ENCODE data around the gene BTF3.

Gene BTF3

DNA sequence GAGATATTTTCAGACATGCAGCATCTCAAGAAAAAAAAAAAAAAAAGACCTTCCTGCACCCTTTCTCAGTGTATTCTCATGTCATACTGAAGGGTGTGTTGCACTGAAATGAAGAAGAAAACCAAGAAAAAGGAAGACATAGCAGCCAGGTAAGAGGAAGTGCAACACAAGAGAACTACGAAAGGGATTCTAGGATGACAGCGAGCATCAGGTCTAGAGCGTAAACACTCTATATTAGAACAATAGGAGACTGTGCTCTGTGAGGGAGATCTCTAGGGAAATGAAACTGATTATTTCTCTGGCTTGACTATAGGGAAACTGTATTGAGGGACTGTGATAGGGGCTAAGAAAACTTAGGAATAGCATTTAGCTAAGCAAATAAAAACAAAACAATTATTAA is 30.0 kb downstream of the BTF3 start:
- H3K4me3 ChIP-seq (ENCODE audit: low read length) = no peak overlapping the region
- no peak for DNase-seq (ENCODE audit: low read depth)
- TF ChIP-seq, protein P1, sequence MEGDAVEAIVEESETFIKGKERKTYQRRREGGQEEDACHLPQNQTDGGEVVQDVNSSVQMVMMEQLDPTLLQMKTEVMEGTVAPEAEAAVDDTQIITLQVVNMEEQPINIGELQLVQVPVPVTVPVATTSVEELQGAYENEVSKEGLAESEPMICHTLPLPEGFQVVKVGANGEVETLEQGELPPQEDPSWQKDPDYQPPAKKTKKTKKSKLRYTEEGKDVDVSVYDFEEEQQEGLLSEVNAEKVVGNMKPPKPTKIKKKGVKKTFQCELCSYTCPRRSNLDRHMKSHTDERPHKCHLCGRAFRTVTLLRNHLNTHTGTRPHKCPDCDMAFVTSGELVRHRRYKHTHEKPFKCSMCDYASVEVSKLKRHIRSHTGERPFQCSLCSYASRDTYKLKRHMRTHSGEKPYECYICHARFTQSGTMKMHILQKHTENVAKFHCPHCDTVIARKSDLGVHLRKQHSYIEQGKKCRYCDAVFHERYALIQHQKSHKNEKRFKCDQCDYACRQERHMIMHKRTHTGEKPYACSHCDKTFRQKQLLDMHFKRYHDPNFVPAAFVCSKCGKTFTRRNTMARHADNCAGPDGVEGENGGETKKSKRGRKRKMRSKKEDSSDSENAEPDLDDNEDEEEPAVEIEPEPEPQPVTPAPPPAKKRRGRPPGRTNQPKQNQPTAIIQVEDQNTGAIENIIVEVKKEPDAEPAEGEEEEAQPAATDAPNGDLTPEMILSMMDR (conservative IDR thresholded peaks at IDR 0.05; ENCODE audit: low read depth, low read length) = no peak

DNA sequence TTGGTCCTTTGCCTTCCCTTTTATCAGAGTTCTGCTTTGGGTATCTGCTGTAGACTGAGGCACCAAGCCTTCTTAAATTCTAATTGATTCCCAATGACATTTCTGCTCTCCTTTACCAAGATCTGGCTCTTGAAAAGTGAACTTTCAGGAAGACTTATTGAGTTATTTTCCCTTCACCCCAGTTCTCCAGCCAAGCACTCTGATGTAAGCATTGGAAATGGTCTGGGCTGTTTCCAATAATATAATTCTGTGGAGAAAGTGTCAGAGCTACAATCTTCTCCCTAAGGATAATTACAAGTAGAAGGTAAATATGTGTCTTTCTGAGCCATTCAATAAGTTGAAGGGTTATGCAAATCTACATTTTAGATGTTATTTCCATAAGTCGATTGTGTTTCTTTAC is 30.8 kb downstream of the BTF3 start:
- DNase-seq (ENCODE audit: low read depth) = no peak
- TF ChIP-seq, protein P1 (conservative IDR thresholded peaks at IDR 0.05; ENCODE audit: low read depth, low read length) = no peak
- H3K4me3 ChIP-seq (ENCODE audit: low read length) = no peak overlapping the region

DNA sequence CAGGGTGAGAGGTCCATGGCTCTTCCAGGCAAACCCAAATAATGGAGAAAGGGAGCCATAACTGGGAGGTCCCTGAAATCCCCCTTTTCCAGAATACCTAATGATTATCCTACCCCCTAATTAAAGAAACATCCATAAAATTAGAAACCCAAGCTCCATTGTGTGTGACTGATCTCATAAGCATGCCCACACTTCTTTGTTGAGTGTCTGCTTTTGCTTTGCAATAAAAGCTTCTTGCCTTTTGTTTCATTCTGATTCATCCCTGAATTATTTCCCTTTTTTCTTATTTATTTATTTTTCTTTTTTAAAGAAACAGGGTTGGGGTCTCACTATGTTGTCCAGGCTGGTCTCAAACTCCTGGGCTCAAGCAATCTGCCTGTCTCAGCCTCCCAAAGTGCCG is 33.1 kb downstream of the BTF3 start:
- no peak overlapping the region for H3K4me3 ChIP-seq (ENCODE audit: low read length)
- TF ChIP-seq, protein P1 (conservative IDR thresholded peaks at IDR 0.05; ENCODE audit: low read depth, low read length) = no peak
- no peak for DNase-seq (ENCODE audit: low read depth)

DNA sequence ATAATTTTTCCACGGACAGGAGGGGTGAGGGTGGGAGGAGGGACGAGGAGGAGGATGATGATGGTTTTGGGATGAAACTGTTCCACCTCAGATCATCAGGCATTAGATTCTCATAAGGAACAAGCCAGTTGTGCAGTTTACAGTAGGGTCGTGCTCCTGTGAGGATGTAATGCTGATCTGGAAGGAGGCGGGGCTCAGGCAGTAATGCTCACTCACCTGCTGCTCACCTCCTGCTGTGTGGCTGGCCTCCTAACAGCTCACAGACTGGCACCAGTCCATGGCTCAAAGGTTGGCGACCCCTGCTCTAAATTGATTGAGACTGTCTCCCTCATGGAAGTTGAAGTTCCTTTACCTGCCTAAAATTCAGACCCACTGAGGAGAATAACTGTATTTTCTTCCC is 34.0 kb downstream of the BTF3 start:
- DNase-seq (ENCODE audit: low read depth) = no peak
- H3K4me3 ChIP-seq (ENCODE audit: low read length) = no peak overlapping the region
- TF ChIP-seq, protein P1 (conservative IDR thresholded peaks at IDR 0.05; ENCODE audit: low read depth, low read length) = no peak

DNA sequence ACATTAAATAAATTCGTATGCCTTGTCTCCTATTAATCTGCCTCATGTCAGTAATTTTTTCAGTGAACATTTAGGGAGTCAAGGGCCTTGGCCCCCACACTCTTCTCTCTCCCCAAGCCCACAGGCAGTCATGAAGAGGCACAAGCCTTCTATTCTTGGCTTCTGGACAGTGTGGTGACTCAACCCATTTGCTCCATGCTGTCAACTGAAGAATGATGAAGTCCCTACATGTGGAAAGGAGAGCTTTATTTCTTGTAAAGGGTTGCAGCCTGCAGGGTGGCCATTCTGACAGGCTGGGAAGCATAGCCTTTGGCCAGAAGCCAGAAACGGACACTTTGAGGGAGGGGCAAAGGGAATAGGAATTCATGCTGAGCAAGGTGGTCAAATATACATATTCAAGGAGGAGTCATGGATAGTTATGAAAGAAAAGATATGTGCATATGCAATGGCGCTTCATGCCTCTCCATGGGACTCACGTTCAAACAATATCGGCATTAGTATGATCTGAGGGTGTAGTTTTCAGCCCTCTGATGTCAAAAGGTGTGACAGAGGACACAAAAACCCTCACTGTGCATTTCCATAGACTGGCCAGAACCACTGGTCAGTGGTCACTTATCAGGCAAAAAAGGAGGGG is 35.9 kb downstream of the BTF3 start:
- DNase-seq (ENCODE audit: low read depth) = no peak
- H3K4me3 ChIP-seq (ENCODE audit: low read length) = no peak overlapping the region
- TF ChIP-seq, protein P1 (conservative IDR thresholded peaks at IDR 0.05; ENCODE audit: low read depth, low read length) = no peak

DNA sequence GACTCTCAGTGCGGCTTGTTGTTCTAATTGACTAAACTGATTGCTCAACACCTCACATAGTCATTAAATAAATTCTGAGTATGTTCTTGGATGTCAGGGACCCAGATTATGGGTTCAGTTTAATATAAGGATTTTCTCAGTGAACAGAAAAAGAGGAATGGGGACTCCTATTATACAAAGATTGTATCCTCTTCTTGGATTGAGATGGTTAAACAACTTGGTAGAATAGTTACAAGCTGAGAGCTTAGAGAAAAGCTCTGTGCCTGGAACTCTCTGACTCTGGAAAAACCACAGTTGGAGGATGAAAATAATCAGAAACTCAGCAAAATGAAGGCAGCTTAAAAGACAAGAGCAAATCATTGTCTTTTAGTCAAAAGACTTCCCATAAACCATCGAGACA is 36.7 kb downstream of the BTF3 start:
- TF ChIP-seq, protein P1 (conservative IDR thresholded peaks at IDR 0.05; ENCODE audit: low read depth, low read length) = no peak
- H3K4me3 ChIP-seq (ENCODE audit: low read length) = no peak overlapping the region
- no peak for DNase-seq (ENCODE audit: low read depth)

DNA sequence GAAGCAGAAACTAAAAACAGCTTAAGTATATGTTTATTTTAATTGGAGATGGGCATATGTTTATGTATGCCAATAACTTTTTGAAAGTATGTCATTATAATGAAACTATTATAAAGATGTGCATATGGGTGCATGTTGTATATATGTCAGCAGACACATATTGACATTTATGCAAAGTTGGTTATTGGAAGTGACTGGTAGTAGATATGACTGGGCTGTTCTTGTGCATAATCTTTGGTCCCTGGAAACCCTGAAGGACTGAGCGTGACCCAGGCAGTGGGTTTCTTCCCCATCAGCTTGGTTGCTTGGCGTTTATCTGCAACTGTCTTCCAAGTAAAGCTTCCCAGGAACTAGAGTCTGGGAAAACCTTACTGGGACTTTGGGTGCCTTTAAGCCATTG is 41.5 kb downstream of the BTF3 start:
- TF ChIP-seq, protein P1 (conservative IDR thresholded peaks at IDR 0.05; ENCODE audit: low read depth, low read length) = no peak
- no peak for DNase-seq (ENCODE audit: low read depth)
- H3K4me3 ChIP-seq (ENCODE audit: low read length) = no peak overlapping the region
